Measurements from ENCODE around the gene GLIS1. TPM values are rescaled to one million over a fixed set of nuclear protein-coding genes. Genes with fewer than 3 reads are reported as not detected.

GLIS1 gene
- total RNA-seq, 1 donor from 2014 or later, result 0.16 TPM

DNA sequence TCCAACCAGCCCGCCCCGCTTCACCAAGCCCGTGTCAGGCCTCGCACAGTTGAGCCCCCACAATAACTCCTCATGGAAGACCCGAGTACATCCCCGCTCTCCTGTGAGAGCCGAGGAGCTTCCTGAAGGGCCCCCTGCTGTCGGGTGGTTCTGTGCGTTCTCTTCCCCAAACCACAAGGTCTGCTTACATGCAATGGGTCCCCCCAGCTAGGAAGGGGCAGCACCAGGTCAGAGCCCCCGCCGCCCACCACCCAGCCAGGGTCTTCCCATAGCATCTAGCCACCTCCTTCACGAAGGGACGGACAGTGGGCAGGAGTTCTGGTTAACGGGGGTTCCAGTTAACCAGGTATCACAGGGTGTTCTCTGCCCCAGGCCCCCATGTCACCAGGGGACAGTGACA, 51.5 kb downstream of the GLIS1 start:
- H3K9me3 ChIP-seq (replicated peaks), result no peaks in the 10 kb centered on the region
- peaks cover 99% of the 10 kb centered on the region for H3K27me3 ChIP-seq (ENCODE audit: low read depth)
- H3K4me1 ChIP-seq, result peaks cover 8% of the 10 kb centered on the region
- H3K36me3 ChIP-seq, result no peaks in the 10 kb centered on the region
- H3K27ac ChIP-seq (replicated peaks), result no peak overlapping the region
- TF ChIP-seq CTCF (IDR thresholded peaks at IDR 0.05; ENCODE audit: borderline replicate concordance), result no peak
- intact Hi-C loops (cut with micrococcal nuclease), result no loop called here
- no peak overlapping the region for H3K4me3 ChIP-seq
- DNase-seq, result no peak

DNA sequence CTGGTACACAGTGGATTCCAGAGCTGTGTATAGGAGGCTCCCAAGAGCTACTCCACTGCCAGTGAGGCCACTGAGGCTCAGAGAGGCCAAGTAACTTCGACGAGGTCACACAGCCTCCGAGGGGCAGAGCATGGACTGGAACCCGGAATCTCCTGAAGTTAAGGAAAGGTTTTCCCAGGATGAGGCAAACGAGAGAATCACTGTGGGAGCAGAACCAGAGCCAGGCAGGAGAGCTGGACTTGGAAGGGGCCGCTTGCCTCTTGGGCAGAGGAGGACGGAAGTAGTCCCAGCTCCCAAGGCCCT, 52.0 kb downstream of the GLIS1 start:
- TF ChIP-seq CTCF (IDR thresholded peaks at IDR 0.05; ENCODE audit: borderline replicate concordance), result no peak
- Histone ChIP-seq H3K27me3 (ENCODE audit: low read depth) (peaks cover 99% of the 10 kb centered on the region), H3K27ac (replicated peaks) (no peak overlapping the region), H3K4me1 (peaks cover 10% of the 10 kb centered on the region), H3K4me3 (no peak overlapping the region), H3K36me3 (no peaks in the 10 kb centered on the region), H3K9me3 (replicated peaks) (no peaks in the 10 kb centered on the region)
- no peak for DNase-seq
- intact Hi-C loops (cut with micrococcal nuclease), result no loop called here

- Histone ChIP-seq H3K9me3 (replicated peaks) (no peaks in the 10 kb centered on the region), H3K4me3 (no peak overlapping the region), H3K36me3 (no peaks in the 10 kb centered on the region), H3K27ac (replicated peaks) (no peak overlapping the region), H3K27me3 (ENCODE audit: low read depth) (peaks cover 99% of the 10 kb centered on the region), H3K4me1 (peaks cover 15% of the 10 kb centered on the region)
- TF ChIP-seq CTCF (IDR thresholded peaks at IDR 0.05; ENCODE audit: borderline replicate concordance), result no peak
- no peak for DNase-seq
- intact Hi-C loops (cut with micrococcal nuclease), result no loop called here
These were observed 52.6 kb downstream of the GLIS1 start for GRCh38 chr1:53686091-53686964.

- no peak for TF ChIP-seq CTCF (IDR thresholded peaks at IDR 0.05; ENCODE audit: borderline replicate concordance)
- DNase-seq, result no peak
- Histone ChIP-seq H3K36me3 (no peaks in the 10 kb centered on the region), H3K4me3 (no peak overlapping the region), H3K27me3 (ENCODE audit: low read depth) (peaks cover 99% of the 10 kb centered on the region), H3K4me1 (peaks cover 15% of the 10 kb centered on the region), H3K27ac (replicated peaks) (no peak overlapping the region), H3K9me3 (replicated peaks) (no peaks in the 10 kb centered on the region)
- intact Hi-C loops (cut with micrococcal nuclease), result no loop called here
These were observed 53.5 kb downstream of the GLIS1 start for GRCh38 chr1:53685272-53686051.

GRCh38 chr1:53684741-53685140, 54.2 kb downstream of the GLIS1 start:
- TF ChIP-seq CTCF (IDR thresholded peaks at IDR 0.05; ENCODE audit: borderline replicate concordance), result no peak
- Histone ChIP-seq H3K27me3 (ENCODE audit: low read depth) (peaks cover 99% of the 10 kb centered on the region), H3K9me3 (replicated peaks) (no peaks in the 10 kb centered on the region), H3K36me3 (no peaks in the 10 kb centered on the region), H3K4me3 (no peak overlapping the region), H3K27ac (replicated peaks) (no peak overlapping the region), H3K4me1 (peaks cover 15% of the 10 kb centered on the region)
- intact Hi-C loops (cut with micrococcal nuclease), result no loop called here
- no peak for DNase-seq
